ENCODE results near the gene CADPS2. TPM values are rescaled to one million over a fixed set of nuclear protein-coding genes. Genes with fewer than 3 reads are reported as not detected.

Gene CADPS2
- total RNA-seq, 1 experiment from 2014 or later = 12.2 TPM

GRCh38 chr7:122407195-122407594 is 479.1 kb downstream of the CADPS2 start (continued):
- TF ChIP-seq CREM (CRISPR knock-in tag; IDR thresholded peaks at IDR 0.05) (no peak), HMGA2 (CRISPR knock-in tag; IDR thresholded peaks at IDR 0.05) (no peak), MAX (CRISPR knock-in tag; IDR thresholded peaks at IDR 0.05) (no peak), ATF2 (CRISPR knock-in tag; IDR thresholded peaks at IDR 0.05; ENCODE audit: borderline replicate concordance, low read depth) (no peak), CBFB (CRISPR knock-in tag; IDR thresholded peaks at IDR 0.05; ENCODE audit: low read depth) (no peak), ETV6 (CRISPR knock-in tag; IDR thresholded peaks at IDR 0.05) (no peak)
- TF ChIP-seq, protein P1, sequence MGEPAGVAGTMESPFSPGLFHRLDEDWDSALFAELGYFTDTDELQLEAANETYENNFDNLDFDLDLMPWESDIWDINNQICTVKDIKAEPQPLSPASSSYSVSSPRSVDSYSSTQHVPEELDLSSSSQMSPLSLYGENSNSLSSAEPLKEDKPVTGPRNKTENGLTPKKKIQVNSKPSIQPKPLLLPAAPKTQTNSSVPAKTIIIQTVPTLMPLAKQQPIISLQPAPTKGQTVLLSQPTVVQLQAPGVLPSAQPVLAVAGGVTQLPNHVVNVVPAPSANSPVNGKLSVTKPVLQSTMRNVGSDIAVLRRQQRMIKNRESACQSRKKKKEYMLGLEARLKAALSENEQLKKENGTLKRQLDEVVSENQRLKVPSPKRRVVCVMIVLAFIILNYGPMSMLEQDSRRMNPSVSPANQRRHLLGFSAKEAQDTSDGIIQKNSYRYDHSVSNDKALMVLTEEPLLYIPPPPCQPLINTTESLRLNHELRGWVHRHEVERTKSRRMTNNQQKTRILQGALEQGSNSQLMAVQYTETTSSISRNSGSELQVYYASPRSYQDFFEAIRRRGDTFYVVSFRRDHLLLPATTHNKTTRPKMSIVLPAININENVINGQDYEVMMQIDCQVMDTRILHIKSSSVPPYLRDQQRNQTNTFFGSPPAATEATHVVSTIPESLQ (CRISPR knock-in tag; IDR thresholded peaks at IDR 0.05) = no peak
- TF ChIP-seq, protein P2, sequence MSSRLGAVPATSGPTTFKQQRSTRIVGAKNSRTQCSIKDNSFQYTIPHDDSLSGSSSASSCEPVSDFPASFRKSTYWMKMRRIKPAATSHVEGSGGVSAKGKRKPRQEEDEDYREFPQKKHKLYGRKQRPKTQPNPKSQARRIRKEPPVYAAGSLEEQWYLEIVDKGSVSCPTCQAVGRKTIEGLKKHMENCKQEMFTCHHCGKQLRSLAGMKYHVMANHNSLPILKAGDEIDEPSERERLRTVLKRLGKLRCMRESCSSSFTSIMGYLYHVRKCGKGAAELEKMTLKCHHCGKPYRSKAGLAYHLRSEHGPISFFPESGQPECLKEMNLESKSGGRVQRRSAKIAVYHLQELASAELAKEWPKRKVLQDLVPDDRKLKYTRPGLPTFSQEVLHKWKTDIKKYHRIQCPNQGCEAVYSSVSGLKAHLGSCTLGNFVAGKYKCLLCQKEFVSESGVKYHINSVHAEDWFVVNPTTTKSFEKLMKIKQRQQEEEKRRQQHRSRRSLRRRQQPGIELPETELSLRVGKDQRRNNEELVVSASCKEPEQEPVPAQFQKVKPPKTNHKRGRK (CRISPR knock-in tag; IDR thresholded peaks at IDR 0.05; ENCODE audit: borderline replicate concordance) = no peak

DNA sequence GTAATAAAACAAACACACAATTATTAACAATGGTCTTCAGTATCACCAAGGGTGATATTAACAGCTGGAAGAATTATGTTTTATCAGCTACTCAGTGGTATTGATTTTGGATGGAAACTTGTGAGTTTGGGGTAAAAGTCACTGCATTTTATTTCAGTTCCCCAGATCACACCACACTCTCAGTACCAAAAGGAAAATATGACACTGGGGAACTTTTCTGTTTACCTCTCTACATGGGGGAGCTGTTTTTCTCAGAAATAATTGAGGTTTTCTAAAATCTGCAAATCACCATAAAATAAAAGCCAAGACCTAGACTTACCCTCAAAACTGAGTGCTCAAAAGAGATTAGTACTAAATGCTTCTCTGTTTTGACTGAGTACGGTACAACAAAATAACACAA is 483.1 kb downstream of the CADPS2 start:
- no peak for DNase-seq (ENCODE audit: low spot score)
- peaks cover 39% of the 10 kb centered on the region for H3K4me1 Mint-ChIP-seq
- peaks cover 9% of the 10 kb centered on the region; the same call in 1 of the 2 replicates for H3K36me3 Mint-ChIP-seq
- H3K9me3 Mint-ChIP-seq = no peaks in the 10 kb centered on the region
- ChIA-PET POLR2A (no interaction called here), CTCF (no interaction called here)
- H3K27me3 Mint-ChIP-seq (ENCODE audit: low read depth) = no peaks in the 10 kb centered on the region
- H3K4me3 Mint-ChIP-seq = no peak overlapping the region
- H3K27ac Mint-ChIP-seq = 0 out of 2 replicates have a peak overlapping the region, but pooled peaks have one; percentile 64
- ATAC-seq = no peak
- TF ChIP-seq RELA (CRISPR knock-in tag; IDR thresholded peaks at IDR 0.05; ENCODE audit: borderline replicate concordance) = no peak
- TF ChIP-seq SMAD3 (CRISPR knock-in tag; IDR thresholded peaks at IDR 0.05; ENCODE audit: borderline replicate concordance) = no peak
- TF ChIP-seq MXD4 (CRISPR knock-in tag; IDR thresholded peaks at IDR 0.05; ENCODE audit: borderline replicate concordance) = no peak
- TF ChIP-seq SMAD4 (CRISPR knock-in tag; IDR thresholded peaks at IDR 0.05) = no peak
- TF ChIP-seq ZNF423 (CRISPR knock-in tag; IDR thresholded peaks at IDR 0.05) = no peak
- TF ChIP-seq, protein P3, sequence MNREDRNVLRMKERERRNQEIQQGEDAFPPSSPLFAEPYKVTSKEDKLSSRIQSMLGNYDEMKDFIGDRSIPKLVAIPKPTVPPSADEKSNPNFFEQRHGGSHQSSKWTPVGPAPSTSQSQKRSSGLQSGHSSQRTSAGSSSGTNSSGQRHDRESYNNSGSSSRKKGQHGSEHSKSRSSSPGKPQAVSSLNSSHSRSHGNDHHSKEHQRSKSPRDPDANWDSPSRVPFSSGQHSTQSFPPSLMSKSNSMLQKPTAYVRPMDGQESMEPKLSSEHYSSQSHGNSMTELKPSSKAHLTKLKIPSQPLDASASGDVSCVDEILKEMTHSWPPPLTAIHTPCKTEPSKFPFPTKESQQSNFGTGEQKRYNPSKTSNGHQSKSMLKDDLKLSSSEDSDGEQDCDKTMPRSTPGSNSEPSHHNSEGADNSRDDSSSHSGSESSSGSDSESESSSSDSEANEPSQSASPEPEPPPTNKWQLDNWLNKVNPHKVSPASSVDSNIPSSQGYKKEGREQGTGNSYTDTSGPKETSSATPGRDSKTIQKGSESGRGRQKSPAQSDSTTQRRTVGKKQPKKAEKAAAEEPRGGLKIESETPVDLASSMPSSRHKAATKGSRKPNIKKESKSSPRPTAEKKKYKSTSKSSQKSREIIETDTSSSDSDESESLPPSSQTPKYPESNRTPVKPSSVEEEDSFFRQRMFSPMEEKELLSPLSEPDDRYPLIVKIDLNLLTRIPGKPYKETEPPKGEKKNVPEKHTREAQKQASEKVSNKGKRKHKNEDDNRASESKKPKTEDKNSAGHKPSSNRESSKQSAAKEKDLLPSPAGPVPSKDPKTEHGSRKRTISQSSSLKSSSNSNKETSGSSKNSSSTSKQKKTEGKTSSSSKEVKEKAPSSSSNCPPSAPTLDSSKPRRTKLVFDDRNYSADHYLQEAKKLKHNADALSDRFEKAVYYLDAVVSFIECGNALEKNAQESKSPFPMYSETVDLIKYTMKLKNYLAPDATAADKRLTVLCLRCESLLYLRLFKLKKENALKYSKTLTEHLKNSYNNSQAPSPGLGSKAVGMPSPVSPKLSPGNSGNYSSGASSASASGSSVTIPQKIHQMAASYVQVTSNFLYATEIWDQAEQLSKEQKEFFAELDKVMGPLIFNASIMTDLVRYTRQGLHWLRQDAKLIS (CRISPR knock-in tag; IDR thresholded peaks at IDR 0.05; ENCODE audit: borderline replicate concordance) = no peak
- TF ChIP-seq, protein P4, sequence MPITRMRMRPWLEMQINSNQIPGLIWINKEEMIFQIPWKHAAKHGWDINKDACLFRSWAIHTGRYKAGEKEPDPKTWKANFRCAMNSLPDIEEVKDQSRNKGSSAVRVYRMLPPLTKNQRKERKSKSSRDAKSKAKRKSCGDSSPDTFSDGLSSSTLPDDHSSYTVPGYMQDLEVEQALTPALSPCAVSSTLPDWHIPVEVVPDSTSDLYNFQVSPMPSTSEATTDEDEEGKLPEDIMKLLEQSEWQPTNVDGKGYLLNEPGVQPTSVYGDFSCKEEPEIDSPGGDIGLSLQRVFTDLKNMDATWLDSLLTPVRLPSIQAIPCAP (CRISPR knock-in tag; IDR thresholded peaks at IDR 0.05) = no peak
- TF ChIP-seq JAZF1 (CRISPR knock-in tag; IDR thresholded peaks at IDR 0.05) = no peak
- TF ChIP-seq NR2C2 (CRISPR knock-in tag; IDR thresholded peaks at IDR 0.05) = no peak
- TF ChIP-seq ZNF232 (CRISPR knock-in tag; IDR thresholded peaks at IDR 0.05) = no peak
- no peak for TF ChIP-seq AR (CRISPR knock-in tag; IDR thresholded peaks at IDR 0.05)
- TF ChIP-seq RORB (CRISPR knock-in tag; IDR thresholded peaks at IDR 0.05) = no peak
- TF ChIP-seq, protein P5, sequence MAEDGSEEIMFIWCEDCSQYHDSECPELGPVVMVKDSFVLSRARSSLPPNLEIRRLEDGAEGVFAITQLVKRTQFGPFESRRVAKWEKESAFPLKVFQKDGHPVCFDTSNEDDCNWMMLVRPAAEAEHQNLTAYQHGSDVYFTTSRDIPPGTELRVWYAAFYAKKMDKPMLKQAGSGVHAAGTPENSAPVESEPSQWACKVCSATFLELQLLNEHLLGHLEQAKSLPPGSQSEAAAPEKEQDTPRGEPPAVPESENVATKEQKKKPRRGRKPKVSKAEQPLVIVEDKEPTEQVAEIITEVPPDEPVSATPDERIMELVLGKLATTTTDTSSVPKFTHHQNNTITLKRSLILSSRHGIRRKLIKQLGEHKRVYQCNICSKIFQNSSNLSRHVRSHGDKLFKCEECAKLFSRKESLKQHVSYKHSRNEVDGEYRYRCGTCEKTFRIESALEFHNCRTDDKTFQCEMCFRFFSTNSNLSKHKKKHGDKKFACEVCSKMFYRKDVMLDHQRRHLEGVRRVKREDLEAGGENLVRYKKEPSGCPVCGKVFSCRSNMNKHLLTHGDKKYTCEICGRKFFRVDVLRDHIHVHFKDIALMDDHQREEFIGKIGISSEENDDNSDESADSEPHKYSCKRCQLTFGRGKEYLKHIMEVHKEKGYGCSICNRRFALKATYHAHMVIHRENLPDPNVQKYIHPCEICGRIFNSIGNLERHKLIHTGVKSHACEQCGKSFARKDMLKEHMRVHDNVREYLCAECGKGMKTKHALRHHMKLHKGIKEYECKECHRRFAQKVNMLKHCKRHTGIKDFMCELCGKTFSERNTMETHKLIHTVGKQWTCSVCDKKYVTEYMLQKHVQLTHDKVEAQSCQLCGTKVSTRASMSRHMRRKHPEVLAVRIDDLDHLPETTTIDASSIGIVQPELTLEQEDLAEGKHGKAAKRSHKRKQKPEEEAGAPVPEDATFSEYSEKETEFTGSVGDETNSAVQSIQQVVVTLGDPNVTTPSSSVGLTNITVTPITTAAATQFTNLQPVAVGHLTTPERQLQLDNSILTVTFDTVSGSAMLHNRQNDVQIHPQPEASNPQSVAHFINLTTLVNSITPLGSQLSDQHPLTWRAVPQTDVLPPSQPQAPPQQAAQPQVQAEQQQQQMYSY (CRISPR knock-in tag; IDR thresholded peaks at IDR 0.05) = no peak

Measured in WTC11 (cell line).